ENCODE results near the gene KRTAP1-3.
"Not testable (repeated sequence)": the region's sequence is repeated elsewhere in the genome, so short reads cannot be mapped to it uniquely, and the experiment has no call there.

KRTAP1-3 gene

DNA sequence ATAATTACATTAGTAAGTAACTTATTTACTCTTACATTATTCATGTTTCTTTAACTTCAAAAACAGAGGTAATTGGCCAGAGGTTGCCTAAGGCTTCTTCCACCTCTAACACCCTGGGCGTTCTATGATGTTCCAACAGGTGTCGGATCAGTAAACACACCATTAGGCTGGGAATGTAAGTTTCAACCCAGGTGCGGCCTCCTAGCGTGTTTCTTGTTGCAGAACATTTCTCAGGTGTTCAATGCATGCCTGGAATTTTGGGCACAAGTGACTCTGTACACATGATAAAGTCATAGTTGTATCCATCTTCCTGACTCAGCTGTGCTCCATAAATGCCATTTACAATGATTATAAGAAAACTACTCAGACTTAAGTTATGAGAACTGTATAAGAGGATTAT is 19.4 kb upstream of the KRTAP1-3 start:
- no peak for DNase-seq

DNA sequence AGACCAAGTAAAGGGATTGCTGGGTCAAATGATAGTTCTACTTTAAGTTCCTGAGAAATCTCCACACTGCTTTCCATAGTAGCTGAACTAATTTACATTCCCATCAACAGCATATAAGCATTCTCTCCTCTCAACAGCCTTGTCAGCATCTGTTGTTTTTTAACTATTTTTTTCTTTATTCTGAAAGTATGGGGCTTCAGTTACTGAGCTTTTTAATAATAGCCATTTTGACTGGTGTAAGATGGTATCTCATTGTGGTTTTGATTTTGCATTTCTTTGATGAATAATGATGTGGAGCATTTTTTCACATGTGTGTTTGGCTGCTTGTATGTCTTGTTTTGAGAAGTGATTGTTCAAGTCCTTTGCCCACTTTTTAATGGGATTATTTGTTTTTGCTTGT is 17.9 kb upstream of the KRTAP1-3 start:
- DNase-seq, result no peak

GRCh38 chr17:41049110-41049509 is 14.4 kb upstream of the KRTAP1-3 start:
- no peak for DNase-seq

DNA sequence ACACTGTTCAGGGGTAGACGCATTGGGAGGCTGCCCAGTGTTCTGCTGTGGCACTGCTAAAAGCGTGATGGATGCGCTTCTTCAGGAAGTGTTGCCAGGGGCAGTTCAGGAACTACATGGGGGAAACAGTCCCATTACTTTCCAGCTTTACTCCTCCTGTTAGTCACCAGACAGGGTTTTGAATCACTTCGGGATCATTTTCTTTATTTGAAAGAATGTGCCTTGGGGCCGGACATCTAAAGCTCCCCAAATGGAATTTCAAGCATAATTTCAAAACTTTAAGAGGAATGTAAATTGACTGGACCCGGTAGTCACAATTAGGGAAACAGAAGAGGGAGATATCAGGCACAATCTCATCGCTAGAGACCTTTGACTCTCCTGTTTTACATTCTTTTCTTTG is 13.8 kb upstream of the KRTAP1-3 start:
- DNase-seq, result no peak

- not testable (repeated sequence) for DNase-seq
Measured at GRCh38 chr17:41046735-41047465, 12.2 kb upstream of the KRTAP1-3 start, which contains the start of gene KRTAP2-1. Gene KRTAP2-1, minus strand, starts transcription at chr17:41047316. Its CDS starts 49 bp downstream, at chr17:41047267.

DNA sequence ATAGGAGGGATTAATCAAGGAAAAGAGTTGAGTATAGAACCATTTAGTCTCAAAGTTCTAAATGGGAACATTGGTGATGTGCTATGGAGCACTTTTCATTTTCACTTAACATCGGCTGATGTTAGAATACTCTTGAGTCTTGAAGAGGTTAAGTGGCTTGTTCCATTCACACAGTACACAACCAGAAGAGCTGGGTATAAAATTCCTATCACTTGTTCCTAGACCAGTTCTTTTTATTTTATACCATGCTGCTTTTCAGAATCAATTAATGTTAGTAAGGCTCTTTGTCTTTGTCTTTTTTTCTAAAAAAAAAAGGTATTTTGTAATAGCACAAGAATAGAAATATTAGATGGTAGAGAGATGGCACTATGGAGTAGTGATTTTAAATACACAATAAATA is 8.3 kb upstream of the KRTAP1-3 start:
- no peak for DNase-seq

DNA sequence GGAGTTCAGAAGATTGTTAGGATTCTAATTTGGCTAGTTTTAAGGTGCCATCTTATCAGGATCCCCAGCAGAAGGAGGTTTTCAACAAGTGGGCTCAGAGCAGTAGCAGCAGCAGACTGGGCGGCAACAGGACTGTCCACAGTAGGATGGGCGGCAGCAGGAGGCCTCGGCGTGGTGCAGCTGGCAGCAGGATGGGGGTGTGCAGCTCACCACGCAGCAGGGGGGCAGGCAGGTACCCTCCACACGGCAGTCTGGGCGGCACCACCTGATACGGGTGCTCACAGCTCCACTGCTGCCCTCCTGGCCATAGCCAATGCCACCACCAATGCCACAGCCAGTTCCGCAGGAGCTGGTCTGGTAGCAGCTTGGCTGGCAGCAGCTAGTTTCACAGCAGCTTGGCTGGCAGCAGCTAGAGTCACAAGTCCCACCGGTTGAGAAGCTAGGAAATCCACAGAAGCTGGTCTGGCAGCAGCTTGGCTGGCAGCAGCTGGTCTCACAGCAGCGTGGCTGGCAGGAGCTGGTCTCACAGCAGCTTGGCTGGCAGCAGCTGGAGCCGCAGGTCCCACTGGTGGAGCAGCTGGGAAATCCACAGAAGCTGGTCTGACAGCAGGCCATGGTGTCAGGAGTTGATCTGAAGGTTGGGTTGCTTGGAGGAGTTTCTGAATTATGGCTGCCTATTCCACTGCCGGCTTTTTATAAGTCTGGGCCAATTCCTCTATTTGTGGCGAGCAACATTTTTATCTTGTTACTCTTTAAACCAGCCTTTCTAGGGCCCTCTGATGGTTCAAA is 6.3 kb upstream of the KRTAP1-3 start, which contains the start of gene KRTAP1-1:
Gene KRTAP1-1 (minus strand): TSS at position 668 of the 789 bp plus-strand sequence. CDS start 53 bp downstream, at position 615.
- DNase-seq, result not testable (repeated sequence)

GRCh38 chr17:41037853-41038350 is 3.2 kb upstream of the KRTAP1-3 start:
- no peak for DNase-seq

- no peak for DNase-seq
Measured at GRCh38 chr17:41029633-41030245, 4.9 kb downstream of the KRTAP1-3 start, which contains the start of gene KRTAP1-4. Gene KRTAP1-4, minus strand, starts transcription at chr17:41030195. Its CDS starts 117 bp downstream, at chr17:41030078.

- DNase-seq, result no peak
Measured at GRCh38 chr17:41026715-41027471, 7.8 kb downstream of the KRTAP1-3 start, which contains the start of gene KRTAP1-5. Gene KRTAP1-5, minus strand, starts transcription at chr17:41027208. Its CDS starts 53 bp downstream, at chr17:41027155.

GRCh38 chr17:41024697-41025096 is 10.0 kb downstream of the KRTAP1-3 start:
- DNase-seq, result no peak

- no peak for DNase-seq
Measured at GRCh38 chr17:41020336-41020735, 14.3 kb downstream of the KRTAP1-3 start.

- no peak for DNase-seq
Measured at GRCh38 chr17:41019415-41019814, 15.3 kb downstream of the KRTAP1-3 start.

GRCh38 chr17:41018541-41018940 is 16.1 kb downstream of the KRTAP1-3 start:
- no peak for DNase-seq

GRCh38 chr17:41016578-41017215 is 18.0 kb downstream of the KRTAP1-3 start:
- no peak for DNase-seq

DNA sequence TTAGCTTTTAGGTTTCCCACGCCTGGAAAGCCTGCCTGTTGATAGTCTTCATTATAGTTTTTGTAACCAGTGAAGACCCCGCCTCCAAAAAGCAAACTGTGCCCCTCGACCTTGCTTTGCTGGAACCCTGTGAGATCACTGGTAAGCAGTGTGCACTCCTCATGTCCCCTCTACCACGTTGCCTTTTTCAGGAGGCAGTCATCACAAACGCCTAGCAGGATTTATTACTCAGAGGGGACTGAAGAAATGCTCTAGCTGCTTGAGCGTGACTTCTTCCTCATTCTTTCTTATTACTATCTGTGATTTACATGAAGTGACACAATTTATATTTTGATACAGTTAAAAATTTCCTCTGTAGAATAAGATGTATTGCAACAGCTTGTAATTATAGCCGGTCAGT is 19.2 kb downstream of the KRTAP1-3 start:
- no peak for DNase-seq

- no peak for DNase-seq
Measured at GRCh38 chr17:41013606-41014005, 21.1 kb downstream of the KRTAP1-3 start.

DNA sequence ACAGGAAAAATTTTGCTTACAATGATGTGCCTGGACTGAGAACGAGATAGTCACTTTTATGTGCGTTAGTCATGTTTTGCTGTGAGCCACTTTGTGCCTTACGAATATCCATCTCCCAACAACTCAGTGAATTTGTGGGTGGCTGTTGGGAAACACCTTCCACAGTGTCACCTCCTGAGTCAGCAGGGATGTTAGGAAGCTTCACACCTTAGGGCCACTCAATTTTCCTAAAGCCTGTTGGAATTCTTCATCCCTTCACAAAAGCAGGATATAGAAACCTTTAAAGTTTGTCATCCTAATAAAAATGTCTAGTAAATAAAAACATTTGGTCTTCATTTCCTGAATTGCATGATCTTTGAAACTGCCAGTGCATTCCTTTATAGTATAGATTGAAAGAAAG is 21.5 kb downstream of the KRTAP1-3 start:
- no peak for DNase-seq

DNA sequence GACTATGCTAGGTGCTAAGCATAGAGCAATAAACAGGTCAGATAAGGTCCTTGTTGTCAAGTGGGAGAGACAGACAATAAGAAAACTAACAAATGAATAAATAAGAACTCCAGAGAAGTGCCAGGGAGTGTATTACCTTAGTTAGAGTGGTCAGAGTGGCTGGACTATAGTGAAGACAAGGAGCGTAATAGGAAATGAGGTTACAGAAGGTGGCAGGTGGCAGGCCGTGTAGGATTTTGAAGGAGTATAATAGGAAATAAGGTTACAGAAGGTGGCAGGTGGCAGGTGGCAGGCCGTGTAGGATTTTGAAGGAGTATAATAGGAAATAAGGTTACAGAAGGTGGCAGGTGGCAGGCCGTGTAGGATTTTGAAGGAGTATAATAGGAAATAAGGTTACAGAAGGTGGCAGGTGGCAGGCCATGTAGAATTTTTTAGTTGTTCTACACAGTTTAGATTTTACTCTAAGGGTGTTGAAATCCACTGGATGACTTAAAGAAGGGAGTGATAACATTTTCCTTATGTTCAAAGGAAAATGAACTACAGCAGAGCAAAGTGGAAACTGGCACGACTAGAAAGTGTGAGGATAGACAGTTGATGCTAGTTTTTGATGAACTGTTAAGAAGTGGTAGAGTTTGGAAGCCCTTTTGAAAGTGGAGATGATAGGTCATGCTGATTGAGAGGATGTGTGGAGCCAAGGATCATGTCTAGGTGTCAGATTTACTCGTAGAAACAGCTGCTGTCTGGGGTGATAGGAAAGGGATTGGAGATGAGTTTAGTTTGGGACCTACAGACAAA is 22.2 kb downstream of the KRTAP1-3 start:
- no peak for DNase-seq

GRCh38 chr17:41010441-41010840 is 24.2 kb downstream of the KRTAP1-3 start:
- no peak for DNase-seq

DNA sequence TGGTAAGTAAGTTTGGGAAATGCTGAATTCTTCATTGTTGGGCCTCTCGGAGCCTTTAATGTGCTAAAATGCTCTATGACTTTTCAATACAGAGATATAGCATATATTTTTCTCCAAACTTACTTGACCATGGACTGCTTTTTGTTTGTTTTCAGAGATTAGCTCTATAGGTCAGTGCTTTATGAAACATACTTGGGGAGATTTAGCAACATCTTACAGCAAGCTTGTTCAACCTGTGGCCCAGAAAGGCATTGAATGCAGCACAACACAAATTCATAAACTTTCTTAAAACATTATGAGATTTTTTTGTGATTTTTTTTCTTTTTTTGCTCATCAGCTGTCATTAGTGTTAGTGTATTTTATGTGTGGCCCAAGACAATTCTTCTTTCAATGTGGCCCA is 24.7 kb downstream of the KRTAP1-3 start:
- no peak for DNase-seq

All from T-helper 9 cell (primary cell).